ENCODE results near the gene LEMD1.
A peak's percentile ranks its signal among the peaks of the same experiment; 100 is the strongest.

LEMD1 gene

GRCh38 chr1:205421798-205422197 is at the start of gene LEMD1:
LEMD1 (minus strand) TSS chr1:205422056; CDS start chr1:205420536, 1,520 bp downstream.
- no peak for DNase-seq

- DNase-seq, result no peak
These were observed 48.3 kb upstream of the LEMD1 start for GRCh38 chr1:205470131-205470530.

- no peak for DNase-seq
These were observed 44.9 kb upstream of the LEMD1 start for GRCh38 chr1:205466595-205467220.

- DNase-seq, result no peak
These were observed 43.5 kb upstream of the LEMD1 start for GRCh38 chr1:205465392-205465791.

- DNase-seq, result no peak
These were observed 37.1 kb upstream of the LEMD1 start for GRCh38 chr1:205458777-205459566.

- peak; percentile 19 for DNase-seq
These were observed 35.3 kb upstream of the LEMD1 start for GRCh38 chr1:205456868-205457745.

GRCh38 chr1:205456383-205456867 is 34.6 kb upstream of the LEMD1 start:
- no peak for DNase-seq

- DNase-seq, result no peak
These were observed 33.9 kb upstream of the LEMD1 start, which contains the start of gene BLACAT1 for GRCh38 chr1:205455581-205456382. BLACAT1 (minus strand) TSS chr1:205456045.

- no peak for DNase-seq
These were observed 33.1 kb upstream of the LEMD1 start for GRCh38 chr1:205454903-205455335.

- no peak for DNase-seq
These were observed 31.6 kb upstream of the LEMD1 start for GRCh38 chr1:205453466-205453865.

- no peak for DNase-seq
These were observed 31.1 kb upstream of the LEMD1 start for GRCh38 chr1:205452933-205453332.

GRCh38 chr1:205452364-205452763 is 30.5 kb upstream of the LEMD1 start:
- no peak for DNase-seq

GRCh38 chr1:205451759-205452164 is 29.9 kb upstream of the LEMD1 start:
- no peak for DNase-seq

GRCh38 chr1:205451202-205451601 is 29.3 kb upstream of the LEMD1 start:
- DNase-seq, result no peak

GRCh38 chr1:205450448-205450847 is 28.6 kb upstream of the LEMD1 start:
- no peak for DNase-seq

GRCh38 chr1:205449750-205450443 is 28.0 kb upstream of the LEMD1 start:
- DNase-seq, result no peak

GRCh38 chr1:205449254-205449749 is 27.4 kb upstream of the LEMD1 start:
- DNase-seq, result no peak

- no peak for DNase-seq
These were observed 26.8 kb upstream of the LEMD1 start for GRCh38 chr1:205448540-205449253.

- no peak for DNase-seq
These were observed 25.8 kb upstream of the LEMD1 start for GRCh38 chr1:205447457-205448341.

GRCh38 chr1:205446828-205447227 is 25.0 kb upstream of the LEMD1 start:
- no peak for DNase-seq

All from CD4-positive, alpha-beta T cell treated with Interleukin-6 for 4 hours (primary cell).